Coronary artery (tissue), 2 donors: ENCODE data around the gene PIK3C2G.

Experiments used
- DNase-seq: peaks from one replicate; pipeline ENCODE4 v3.0.0-alpha.2; 2017; ENCODE audit warnings: low spot score
- H3K27ac ChIP-seq, 2 donors: fragments of 200-600 bp; sonication (generic); one replicate each; pipeline ENCODE4 v1.5.1; 2016 to 2019
- H3K4me3 ChIP-seq: fragments of 200-600 bp; sonication (generic); 2 replicates; pipeline ENCODE4 v1.5.1; 2016; ENCODE audit warnings: mild to moderate bottlenecking, moderate library complexity
- TF ChIP-seq, protein P1 (sequence below): fragments of 200-600 bp; sonication (generic); IDR thresholded peaks from one replicate; pipeline ENCODE4 v1.5.1; 2019; ENCODE audit warnings: antibody characterized with exemption

The PIK3C2G gene

DNA sequence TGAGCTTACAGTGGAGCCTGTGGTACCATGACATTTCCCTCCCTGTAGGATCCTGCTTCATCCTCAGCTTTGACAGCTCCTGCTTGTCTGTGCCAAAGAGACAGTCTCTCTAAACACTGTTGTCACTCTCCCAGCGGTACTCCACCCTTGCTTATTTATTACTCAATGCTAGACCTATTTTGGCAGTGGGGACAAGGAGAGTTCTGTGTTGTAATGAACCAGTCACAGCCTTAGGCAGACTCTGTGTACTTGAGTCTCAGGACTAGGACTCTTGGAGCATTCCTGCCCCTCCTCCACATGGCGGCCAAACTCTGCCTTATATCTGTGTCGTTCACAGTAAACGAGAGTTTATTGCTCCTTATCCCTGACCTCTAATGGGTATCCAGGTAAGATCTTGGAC, 70.9 kb downstream of the PIK3C2G start:
- H3K27ac ChIP-seq, result no peak overlapping the region
- DNase-seq, result no peak
- TF ChIP-seq, protein P1, sequence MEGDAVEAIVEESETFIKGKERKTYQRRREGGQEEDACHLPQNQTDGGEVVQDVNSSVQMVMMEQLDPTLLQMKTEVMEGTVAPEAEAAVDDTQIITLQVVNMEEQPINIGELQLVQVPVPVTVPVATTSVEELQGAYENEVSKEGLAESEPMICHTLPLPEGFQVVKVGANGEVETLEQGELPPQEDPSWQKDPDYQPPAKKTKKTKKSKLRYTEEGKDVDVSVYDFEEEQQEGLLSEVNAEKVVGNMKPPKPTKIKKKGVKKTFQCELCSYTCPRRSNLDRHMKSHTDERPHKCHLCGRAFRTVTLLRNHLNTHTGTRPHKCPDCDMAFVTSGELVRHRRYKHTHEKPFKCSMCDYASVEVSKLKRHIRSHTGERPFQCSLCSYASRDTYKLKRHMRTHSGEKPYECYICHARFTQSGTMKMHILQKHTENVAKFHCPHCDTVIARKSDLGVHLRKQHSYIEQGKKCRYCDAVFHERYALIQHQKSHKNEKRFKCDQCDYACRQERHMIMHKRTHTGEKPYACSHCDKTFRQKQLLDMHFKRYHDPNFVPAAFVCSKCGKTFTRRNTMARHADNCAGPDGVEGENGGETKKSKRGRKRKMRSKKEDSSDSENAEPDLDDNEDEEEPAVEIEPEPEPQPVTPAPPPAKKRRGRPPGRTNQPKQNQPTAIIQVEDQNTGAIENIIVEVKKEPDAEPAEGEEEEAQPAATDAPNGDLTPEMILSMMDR, result no peak
- no peak overlapping the region for H3K4me3 ChIP-seq

DNA sequence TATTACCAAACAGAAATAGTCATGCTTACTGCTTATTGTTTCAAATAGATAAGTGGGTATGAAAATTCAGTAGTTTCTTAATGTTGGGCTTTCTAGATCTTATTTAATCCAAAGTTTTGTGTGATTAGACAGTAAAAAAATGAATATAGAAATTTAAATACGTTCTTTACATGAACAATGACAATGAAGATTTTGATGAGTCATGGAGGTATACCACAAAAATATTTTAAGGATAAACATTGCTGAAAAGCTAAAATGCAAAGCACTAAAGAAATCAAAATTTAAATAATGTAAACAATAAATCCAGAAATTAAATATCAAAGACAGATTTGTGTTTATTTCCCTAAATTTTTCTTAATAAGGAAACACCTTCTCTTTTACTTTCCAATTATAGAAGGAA, 78.3 kb downstream of the PIK3C2G start:
- Histone ChIP-seq H3K27ac (no peak overlapping the region), H3K4me3 (no peak overlapping the region)
- TF ChIP-seq, protein P1, result no peak
- DNase-seq, result no peak

DNA sequence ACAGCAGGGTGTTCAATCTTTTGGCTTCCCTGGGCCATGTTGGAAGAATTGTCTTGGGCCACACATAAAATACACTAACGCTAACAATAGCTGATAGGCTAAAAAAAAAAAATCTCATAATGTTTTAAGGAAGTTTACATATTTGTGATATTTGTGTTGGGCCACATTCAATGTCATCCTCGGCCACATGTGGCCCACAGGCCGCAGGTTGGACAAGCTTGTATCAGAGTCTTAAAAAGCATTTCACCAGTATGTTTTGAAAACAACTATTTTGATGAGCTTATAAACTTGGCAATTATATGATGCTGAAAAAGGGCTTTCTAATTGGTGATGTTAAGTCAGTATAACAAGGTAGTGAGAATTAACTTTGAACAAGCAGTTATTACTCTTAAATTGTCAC, 78.9 kb downstream of the PIK3C2G start:
- TF ChIP-seq, protein P1, result no peak
- Histone ChIP-seq H3K27ac (no peak overlapping the region), H3K4me3 (no peak overlapping the region)
- DNase-seq, result no peak

DNA sequence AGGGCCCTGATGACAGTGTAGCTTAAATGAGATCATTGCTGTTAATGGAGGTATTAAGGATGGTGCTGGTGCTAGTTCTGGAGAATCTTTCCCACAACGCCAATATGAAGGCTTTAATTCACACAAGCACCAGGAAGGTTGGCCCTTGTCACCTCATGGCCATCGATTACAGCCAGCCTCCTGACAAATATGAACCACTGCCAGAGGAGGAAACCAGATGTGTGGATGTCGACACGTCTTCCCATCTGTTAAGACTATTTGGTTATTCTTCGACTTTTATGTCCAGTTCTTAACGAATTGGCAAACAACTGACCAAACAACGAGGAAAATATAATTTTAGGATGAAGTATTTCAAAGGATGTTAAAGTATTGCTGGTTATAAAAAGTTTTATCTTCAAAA, 79.5 kb downstream of the PIK3C2G start:
- Histone ChIP-seq H3K4me3 (no peak overlapping the region), H3K27ac (no peak overlapping the region)
- TF ChIP-seq, protein P1, result no peak
- DNase-seq, result no peak

DNA sequence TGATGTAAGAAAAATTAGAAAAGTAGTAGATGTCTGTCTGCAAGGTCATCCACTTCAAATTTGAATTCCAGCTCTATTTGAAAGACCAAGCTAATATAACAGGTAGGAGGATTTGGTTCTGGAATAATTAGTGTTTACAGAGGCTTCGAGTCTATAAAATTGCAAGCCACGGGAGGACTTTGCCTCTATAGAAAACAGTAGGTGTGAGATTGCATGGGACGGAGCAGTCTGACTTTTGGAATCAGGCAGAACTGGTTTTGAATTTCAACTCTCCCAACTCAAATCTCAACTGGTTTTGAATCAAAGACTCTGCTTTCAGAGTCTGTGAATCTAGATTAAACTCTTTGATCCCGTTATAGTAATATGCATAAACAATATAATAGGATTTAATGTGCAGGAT, 82.4 kb downstream of the PIK3C2G start:
- Histone ChIP-seq H3K4me3 (no peak overlapping the region), H3K27ac (no peak overlapping the region)
- no peak for DNase-seq
- TF ChIP-seq, protein P1, result no peak

DNA sequence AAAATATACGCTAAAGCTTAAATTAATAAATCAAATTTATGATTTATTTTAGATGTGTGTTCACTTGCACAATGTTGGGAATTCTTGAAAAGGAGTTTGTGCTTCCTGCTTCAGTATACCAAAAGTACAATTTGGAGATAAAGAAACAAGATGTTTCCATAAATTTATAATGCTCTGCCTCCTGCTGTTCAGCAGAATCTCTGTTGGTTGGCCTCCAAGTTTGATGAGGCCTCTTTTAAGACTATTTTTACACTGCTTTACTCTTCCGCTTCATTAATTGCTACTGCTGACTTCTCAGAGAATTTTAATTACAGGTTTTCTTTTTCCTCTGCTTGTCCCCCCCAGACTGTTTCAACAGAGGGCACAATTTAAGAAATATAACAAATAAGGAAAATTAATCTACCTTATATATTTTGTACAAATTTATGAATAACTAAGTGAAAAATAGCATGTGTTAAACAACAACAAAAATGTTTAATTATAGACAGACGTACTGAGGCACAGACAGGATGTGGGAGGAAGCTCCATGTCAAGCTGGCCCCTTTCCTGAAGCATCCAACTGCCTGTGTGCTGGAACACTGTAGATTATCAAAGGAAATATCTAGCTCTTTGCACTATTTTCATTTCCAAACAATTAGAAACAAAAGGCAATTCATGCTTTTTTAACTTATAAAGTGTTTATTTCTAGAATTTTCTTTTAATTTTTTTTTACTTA, 83.9 kb downstream of the PIK3C2G start:
- DNase-seq, result no peak
- Histone ChIP-seq H3K27ac (no peak overlapping the region), H3K4me3 (no peak overlapping the region)
- TF ChIP-seq, protein P1, result no peak

DNA sequence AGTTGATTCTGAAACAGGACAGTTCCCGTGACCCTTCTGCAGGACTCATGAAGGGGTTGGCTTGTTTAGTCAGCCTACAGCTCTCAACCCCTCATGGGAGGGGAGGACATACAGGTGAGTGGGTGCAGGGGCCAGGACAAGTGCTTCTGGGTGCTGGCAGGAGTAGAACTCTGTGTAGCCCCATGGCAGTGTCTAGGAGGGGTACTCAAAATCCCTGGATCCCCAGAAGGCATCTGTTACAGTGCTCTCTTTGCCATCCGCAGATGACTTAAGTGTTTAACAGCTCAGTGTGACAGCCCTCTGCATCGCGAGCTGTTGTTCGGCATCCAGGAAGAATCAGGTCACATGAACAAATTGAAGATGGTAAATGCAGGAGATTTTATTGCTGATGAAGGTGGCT, 91.0 kb downstream of the PIK3C2G start:
- H3K27ac ChIP-seq, result no peak overlapping the region
- DNase-seq, result no peak
- TF ChIP-seq, protein P1, result no peak
- no peak overlapping the region for H3K4me3 ChIP-seq
